IPS-NIHi7 (cell line): ENCODE results near the gene GRK2.
A peak's percentile ranks its signal among the peaks of the same experiment; 100 is the strongest.

ENCODE experiments used
- DNase-seq: peaks from one replicate; pipeline ENCODE4 v3.0.0; 2012; ENCODE audit warnings: mixed read lengths; ENCODE audit errors: extremely low spot score

The GRK2 gene

DNA sequence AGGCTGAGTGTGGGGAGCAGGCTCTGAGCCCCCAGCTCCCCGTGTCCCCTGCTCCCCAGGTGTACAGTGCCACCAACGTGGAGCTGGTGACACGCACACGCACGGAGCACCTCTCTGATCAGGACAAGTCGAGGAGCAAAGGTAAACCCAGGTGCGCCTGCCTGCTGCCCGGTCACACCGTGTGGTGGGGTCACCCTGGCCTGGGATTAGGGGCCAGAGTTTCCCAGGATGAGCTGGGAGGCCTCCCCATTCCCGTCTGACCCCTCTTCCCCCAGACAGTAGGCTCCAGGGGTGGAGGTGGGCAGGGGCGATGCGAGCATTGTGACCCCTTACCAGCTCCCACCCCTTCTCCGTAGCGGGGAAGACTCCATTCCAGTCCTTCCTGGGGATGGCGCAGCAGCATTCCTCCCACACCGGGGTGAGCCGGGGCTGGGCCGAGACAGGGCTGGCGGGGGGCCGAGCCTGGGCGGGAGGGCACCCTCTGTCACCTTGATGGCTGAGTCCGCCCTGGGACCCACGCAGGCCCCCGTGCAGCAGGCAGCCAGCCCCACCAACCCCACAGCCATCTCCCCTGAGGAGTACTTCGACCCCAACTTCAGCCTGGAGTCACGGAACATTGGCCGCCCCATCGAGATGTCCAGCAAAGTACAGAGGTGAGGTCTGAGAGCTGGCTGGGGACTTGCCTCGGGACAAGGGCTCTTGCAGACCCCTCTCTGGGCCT, 33.4 kb downstream of the GRK2 start:
- no peak for DNase-seq

DNA sequence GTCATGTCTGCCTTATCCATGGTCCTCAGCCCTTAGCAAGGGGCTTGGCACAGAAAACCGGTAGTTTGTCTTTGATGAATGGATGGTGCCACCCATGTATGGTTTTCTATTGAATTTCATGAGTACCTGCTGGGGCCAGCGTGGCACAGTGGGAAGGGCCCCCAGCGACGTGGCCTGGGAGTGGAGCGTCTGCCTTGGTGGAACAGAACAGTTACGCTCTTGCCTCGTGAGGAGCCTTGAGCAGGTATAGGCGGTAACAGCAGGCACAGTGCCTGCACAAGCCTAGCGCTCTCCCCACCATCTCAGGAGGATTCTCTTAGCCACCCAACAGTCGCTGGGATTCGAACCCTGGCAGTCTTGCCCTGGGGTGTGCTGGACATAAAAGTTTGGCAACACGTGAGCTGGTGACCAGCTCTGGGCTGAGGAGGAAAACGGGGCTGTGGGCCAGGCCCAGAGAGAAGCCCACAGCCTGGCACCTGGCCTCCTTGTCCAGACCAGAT, 34.0 kb downstream of the GRK2 start:
- no peak for DNase-seq

DNA sequence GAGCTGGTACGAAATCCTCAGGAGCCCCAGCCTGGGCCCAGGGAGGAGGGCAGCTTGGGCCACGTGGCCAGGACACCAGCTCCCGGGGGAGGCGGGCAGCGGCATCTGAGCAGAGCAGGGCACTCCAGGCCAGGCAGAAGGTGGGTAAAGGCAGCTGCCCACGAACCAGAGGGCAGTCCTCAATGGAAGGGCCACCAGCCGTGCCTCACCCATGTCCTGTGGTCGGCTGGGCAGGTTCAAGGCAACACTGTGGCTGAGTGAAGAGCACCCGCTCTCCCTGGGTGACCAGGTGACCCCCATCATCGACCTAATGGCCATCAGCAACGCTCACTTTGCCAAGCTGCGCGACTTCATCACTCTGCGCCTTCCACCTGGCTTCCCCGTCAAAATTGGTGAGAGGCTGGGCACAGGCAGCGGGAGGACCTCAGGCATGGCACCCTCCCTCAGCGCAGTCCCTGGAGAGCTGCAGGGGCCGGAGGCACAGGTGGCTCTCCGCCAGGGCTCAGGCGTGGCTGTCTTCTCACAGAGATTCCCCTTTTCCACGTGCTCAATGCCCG, 34.6 kb downstream of the GRK2 start:
- no peak for DNase-seq

DNA sequence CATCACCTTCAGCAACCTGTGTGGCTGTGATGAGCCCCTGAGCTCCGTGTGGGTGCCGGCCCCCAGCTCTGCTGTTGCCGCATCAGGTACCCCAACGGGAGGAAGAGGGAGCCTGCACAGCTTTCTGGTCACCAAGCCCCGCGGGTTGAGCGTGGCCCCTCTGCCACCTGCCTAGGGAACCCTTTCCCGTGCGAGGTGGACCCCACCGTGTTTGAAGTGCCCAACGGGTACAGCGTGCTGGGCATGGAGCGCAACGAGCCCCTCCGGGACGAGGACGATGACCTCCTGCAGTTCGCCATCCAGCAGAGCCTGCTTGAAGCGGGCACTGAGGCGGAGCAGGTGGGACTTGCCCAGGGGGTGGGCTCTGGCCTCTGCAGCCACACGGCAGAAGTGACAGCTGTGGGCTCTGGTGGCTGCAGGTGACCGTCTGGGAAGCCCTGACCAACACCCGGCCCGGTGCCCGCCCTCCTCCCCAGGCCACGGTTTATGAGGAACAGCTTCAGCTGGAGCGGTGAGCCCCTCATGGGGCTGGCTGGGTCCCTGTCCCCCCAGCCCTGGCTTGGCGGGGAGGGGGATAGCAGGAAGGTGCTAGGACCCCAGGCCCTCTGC, 35.1 kb downstream of the GRK2 start:
- DNase-seq, result no peak

DNA sequence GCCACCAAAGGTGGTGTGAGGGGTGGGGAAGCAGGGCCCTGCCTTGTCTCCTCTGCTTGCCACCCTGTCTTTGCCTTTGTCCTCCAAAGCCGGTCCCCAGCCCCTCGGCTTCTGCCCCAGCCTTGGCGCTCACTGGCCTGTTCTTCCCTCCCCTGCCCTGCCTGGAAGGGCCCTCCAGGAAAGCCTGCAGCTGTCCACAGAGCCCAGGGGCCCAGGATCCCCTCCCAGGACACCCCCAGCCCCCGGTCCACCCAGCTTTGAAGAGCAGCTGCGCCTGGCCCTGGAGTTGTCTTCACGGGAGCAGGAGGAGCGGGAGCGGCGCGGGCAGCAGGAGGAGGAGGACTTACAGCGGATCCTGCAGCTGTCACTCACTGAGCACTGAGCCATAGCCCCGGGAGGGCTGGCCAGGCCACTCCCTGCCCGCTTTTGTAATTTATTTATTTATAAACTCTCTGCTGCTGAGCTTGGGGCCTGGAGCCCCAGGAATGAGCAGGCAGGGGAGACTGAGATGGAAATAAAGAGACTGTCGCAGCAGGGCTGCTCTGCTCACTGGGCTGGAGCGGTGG, 35.8 kb downstream of the GRK2 start:
- peak; percentile 72 for DNase-seq

DNA sequence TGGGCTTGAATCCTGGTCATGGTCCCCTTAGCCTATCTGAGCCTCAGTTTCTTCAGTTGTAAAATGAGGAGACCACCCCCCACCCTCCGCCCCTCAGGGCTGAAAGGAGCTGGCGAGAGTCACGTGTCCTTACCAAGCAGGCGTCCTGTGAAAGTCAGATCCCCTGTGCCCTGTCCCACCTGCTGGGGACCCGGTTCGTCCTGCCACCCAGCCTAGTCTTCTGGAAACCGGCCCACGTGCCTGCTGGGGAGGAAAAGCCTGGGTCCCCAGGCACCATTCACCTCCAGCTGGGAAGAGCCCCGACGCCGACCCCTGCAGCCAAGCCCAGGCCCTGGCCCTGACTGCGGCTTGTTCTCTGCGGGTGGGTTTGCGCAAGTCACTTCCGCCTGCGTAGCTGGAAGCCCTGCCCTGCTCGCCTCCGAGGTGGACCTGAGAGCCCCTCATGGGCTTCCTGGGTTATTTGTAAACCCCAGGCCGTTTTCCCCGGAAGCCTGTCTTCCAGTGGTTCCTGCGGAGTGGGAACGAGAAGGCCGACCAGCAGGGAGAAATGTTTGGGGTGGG, 36.4 kb downstream of the GRK2 start:
- peak; percentile 57 for DNase-seq

DNA sequence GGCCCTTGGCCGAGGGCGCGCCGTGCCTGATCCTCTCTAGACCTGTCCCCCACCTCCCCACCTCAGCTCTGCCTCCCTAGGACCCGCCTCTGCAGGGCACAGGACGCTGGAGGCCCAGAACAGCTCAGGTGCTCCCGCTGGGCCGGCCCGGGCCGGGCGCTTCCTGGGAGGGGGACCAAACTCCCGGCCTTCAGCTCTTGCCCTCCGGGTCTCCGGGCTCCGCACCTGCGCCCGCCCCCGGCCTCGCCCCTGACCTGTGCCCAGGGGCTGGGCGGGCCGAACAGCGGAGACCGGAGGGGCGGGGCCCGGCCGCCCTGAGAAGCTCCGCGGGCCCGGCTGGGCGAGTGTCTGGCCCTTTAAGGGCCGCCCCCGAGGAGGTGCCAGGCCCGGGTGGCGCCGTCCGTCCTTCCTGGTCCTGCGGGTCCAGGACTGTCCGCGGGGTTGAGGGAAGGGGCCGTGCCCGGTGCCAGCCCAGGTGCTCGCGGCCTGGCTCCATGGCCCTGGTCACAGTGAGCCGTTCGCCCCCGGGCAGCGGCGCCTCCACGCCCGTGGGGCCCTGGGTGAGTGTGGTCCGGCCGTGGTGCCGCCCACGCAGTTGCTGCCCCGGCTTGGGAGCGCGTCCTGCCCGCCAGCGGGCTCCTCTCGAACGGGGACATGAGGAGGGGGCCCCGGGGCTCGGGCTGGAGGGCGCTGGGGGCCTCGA, 37.0 kb downstream of the GRK2 start, which contains the start of gene SSH3:
Gene SSH3, plus strand, starts transcription at position 399 of the 703 bp plus-strand sequence. Its CDS starts 96 bp downstream, at position 495.
- peak; percentile 88 for DNase-seq

DNA sequence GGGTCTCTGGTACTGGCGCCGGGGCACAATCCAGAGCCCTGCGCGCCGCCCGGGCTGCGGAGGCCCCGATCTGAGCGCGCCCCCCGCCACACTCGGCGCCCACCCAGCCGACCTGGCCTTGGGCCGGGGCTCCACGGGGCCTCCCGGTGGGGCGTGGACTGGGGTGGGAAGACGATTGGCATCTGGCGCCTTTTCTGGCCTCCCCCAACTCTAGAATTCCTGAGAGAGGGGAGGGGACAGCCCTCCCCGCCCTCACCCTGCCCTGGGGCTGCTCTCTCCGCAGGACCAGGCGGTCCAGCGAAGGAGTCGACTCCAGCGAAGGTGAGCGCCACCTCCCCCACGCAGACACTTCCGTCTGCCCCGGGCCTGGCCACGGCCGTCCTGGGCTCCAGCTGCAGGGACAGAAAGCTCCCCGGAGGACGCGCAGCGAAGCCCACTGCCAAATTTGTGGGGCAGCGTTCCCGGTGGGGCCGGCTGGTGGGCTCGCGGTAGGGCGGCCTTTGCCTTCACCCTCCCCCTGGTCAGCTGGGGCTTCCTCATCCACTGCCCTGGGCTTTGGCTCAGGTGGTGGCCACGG, 37.6 kb downstream of the GRK2 start:
- peak; percentile 46 for DNase-seq

DNA sequence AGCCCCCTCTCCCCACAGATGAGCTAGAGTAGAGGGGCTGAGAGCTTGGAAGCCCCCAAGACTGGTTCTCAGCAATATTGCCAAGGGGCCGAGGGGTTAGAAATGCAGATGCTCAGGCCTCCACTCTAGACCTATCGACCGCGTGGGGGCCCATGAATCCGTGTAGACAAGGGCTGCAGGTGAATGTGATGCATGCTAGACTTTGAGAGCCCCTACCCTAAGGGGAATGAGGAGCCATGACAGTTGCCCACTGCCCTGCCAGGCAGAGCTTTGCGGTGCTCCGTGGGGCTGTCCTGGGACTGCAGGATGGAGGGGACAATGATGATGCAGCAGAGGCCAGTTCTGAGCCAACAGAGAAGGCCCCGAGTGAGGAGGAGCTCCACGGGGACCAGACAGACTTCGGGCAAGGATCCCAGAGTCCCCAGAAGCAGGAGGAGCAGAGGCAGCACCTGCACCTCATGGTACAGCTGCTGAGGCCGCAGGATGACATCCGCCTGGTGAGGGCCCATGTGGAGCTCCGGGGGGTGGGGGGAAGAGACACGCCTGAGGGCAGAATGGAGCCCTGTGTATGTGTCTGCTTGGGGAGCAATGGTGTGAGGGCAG, 38.3 kb downstream of the GRK2 start:
- no peak for DNase-seq

DNA sequence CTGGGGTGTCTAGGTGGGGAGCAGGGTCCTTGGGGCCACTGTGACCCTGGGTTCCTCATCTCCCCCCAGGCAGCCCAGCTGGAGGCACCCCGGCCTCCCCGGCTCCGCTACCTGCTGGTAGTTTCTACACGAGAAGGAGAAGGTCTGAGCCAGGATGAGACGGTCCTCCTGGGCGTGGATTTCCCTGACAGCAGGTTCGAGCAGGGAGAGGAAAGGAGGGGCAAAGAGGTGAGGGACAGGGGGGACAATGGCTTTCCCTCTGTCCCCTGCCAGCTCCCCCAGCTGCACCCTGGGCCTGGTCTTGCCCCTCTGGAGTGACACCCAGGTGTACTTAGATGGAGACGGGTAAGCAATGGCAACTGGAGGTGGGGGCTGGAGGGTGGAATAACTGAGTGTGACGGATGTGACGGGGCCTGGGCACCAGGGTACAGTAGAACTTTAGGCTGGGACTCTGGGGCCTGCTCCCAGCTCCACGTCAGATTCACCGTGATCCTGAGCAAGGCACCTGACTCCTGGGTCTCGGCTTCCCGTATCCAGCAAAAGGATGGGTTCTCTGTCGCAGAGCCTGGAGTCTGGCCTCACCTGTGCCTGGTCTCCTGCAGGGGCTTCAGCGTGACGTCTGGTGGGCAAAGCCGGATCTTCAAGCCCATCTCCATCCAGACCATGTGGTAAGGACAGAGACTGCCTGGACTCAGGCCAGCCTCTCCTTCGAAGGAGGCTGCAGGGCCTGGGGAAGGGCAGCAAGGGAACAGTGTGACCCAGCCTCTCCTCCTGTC, 40.7 kb downstream of the GRK2 start:
- no peak for DNase-seq

DNA sequence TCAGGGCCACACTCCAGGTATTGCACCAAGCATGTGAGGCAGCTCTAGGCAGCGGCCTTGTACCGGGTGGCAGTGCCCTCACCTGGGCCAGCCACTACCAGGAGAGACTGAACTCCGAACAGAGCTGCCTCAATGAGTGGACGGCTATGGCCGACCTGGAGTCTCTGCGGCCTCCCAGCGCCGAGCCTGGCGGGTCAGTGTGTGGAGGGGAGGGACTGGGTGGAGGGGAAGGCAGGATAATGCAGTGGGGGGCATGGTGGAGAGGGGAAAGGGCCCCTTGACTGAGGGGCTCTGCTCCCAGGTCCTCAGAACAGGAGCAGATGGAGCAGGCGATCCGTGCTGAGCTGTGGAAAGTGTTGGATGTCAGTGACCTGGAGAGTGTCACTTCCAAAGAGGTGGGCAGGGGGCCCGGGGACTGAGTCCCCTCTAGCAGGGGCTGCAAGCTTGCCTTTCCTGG, 41.3 kb downstream of the GRK2 start:
- no peak for DNase-seq

DNA sequence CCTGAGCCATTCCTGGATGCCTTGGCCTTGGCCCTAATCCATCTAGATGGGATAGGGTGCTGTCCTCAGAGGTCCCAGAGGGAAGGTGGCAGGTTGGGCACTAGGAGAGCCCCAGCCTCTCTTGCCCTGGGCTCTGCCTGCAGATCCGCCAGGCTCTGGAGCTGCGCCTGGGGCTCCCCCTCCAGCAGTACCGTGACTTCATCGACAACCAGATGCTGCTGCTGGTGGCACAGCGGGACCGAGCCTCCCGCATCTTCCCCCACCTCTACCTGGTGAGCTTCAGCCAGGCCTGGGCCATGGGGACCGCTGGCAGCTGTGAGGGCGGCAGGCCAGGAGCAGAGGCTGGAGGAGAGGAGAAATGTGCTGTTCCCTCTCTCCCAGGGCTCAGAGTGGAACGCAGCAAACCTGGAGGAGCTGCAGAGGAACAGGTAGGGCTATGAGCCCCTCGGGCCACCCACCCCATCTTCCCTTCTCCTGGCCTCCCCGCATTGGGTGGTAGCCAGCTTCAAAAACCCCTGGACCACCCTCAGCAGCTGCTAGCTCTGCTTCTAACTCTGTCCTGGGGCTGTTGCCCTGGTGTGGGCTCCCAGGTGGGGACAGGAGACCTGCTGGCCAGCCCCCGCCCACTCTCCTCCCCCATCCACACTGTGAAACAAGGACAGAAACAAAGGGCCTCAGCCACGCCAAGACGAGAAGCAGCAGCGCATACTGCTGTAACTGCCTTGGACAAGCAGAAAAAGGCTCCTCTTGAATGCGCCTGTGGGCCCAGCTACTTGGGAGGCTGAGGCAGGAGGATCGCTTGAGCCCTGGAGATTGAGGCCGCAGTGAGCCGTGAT, 42.0 kb downstream of the GRK2 start:
- no peak for DNase-seq

DNA sequence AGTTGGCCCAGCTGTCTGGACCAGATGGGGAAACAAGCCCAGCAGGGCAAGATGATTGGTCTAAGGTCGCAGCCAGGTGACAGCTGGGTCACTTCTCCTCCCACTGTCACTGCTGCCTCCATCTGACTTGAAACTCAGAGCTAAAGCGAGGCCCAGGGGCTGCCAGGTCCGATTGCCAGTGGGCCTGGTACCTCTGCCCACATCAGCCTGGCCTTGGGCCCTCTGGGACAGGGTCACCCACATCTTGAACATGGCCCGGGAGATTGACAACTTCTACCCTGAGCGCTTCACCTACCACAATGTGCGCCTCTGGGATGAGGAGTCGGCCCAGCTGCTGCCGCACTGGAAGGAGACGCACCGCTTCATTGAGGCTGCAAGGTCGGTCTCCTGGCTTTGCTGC, 42.9 kb downstream of the GRK2 start:
- DNase-seq, result no peak

DNA sequence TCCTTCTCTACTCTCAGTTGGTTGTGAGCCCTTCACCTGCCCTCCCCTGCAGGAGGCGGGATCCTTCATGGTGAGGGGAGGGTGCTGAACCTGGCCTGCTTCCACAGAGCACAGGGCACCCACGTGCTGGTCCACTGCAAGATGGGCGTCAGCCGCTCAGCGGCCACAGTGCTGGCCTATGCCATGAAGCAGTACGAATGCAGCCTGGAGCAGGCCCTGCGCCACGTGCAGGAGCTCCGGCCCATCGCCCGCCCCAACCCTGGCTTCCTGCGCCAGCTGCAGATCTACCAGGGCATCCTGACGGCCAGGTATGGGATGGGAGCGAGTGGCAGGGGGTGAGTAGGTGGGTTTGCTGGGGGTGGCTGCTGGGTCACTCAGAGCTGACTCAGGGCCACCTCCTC, 43.4 kb downstream of the GRK2 start:
- no peak for DNase-seq

DNA sequence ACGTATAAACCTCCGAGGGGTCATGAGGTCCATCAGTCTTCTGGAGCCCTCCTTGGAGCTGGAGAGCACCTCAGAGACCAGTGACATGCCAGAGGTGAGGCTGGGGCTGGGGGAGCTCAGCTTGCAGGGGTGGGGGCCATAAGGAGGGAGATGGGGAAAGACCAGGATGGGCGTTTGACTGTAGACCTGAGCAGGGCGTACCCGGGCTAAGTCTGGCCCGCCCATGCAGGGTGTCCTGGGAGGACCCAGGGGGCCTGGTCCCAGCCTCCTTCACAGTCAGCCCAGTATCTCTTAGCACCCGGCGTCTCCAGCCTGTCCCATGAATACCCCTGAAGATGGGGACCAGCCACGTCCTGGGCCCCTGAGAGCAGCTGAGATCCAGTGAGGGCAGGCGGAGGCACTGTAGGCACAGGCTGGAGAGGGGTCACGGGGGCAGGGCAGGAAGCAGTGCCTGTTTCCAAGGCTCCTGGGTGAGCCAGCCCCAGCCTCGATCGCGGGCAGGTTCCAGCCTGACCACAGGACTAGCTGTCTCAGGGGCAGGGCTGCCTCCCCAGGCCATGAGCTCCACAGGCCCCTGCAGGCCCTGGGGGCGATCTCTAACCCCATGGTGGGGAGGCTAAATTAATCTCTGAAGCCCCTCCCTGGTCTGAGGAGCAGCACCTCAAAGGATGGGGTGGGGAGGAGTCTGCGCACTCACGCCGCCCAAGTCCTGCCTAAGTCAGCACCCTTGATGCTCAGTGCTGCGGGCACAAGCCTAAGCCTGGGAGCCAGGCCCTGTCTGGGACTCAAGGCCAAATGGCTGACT, 44.2 kb downstream of the GRK2 start:
- no peak for DNase-seq

DNA sequence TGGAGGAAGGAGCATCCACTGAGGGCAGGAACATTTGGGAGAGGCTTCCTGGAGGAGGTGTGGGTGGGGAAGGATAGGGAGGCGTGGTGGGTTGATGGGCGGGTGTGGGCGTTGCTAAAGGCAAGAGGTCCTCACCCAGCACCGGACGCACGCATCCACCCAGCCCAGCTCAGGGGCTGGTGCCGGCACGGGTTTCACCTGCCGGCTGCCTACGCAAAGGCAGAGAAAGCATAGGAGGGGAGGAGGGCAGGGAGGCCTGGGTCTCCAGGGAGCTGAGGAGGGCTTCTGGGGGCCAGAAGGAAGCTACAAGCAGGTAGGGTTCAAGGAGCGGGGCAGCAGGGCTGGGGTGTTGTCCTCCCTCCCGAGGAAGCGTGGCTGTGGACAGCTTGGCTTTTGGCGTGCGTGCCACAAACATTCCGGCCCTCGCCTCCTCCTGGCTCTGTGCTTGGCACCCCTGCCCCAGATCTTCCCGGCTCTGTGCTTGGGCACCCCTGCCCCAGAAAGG, 44.8 kb downstream of the GRK2 start:
- DNase-seq, result peak; percentile 2

DNA sequence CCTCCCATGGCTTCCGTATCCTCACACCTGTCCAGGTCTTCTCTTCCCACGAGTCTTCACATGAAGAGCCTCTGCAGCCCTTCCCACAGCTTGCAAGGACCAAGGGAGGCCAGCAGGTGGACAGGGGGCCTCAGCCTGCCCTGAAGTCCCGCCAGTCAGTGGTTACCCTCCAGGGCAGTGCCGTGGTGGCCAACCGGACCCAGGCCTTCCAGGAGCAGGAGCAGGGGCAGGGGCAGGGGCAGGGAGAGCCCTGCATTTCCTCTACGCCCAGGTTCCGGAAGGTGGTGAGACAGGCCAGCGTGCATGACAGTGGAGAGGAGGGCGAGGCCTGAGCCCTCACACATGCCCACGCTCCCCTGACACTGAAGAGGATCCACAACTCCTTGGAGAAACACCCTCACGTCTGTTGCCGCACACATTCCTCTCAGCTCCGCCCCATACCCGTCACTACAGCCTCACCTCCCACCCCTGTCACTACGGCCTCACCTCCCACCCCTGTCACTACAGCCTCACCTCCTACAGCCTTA, 45.3 kb downstream of the GRK2 start:
- DNase-seq, result no peak
